HG03432 (cell line): ENCODE results near the gene INSRR.

ENCODE experiments used
- ATAC-seq: cut with Tn5 transposase; IDR thresholded peaks from one replicate; pipeline ENCODE4 v1.9.1; 2021; ENCODE audit warnings: mild to moderate bottlenecking, moderate library complexity; ENCODE audit not compliant: unreplicated experiment

Gene INSRR

GRCh38 chr1:156876281-156876680 is 17.4 kb upstream of the INSRR start:
- no peak for ATAC-seq

GRCh38 chr1:156875341-156875615 is 16.4 kb upstream of the INSRR start:
- ATAC-seq, result no peak

GRCh38 chr1:156874572-156875340 is 15.8 kb upstream of the INSRR start:
- no peak for ATAC-seq

- no peak for ATAC-seq
Observed at GRCh38 chr1:156874142-156874541, 15.2 kb upstream of the INSRR start.

- ATAC-seq, result no peak
Observed at GRCh38 chr1:156873659-156874058, 14.7 kb upstream of the INSRR start.

- ATAC-seq, result no peak
Observed at GRCh38 chr1:156869455-156869854, 10.5 kb upstream of the INSRR start.

GRCh38 chr1:156868341-156868740 is 9.4 kb upstream of the INSRR start:
- ATAC-seq, result no peak

GRCh38 chr1:156866249-156866909 is 7.5 kb upstream of the INSRR start:
- no peak for ATAC-seq

GRCh38 chr1:156865865-156866248 is 6.9 kb upstream of the INSRR start:
- no peak for ATAC-seq

- ATAC-seq, result no peak
Observed at GRCh38 chr1:156865258-156865657, 6.3 kb upstream of the INSRR start.

GRCh38 chr1:156864796-156865195 is 5.9 kb upstream of the INSRR start:
- ATAC-seq, result no peak

GRCh38 chr1:156863631-156864030 is 4.7 kb upstream of the INSRR start:
- no peak for ATAC-seq

GRCh38 chr1:156862997-156863599 is 4.2 kb upstream of the INSRR start:
- ATAC-seq, result no peak

- ATAC-seq, result no peak
Observed at GRCh38 chr1:156862584-156862983, 3.7 kb upstream of the INSRR start.

GRCh38 chr1:156860628-156861423 is 1.9 kb upstream of the INSRR start, which contains the start of gene NTRK1:
TSS of gene NTRK1 (plus strand) at chr1:156860865. CDS start at chr1:156860935, 70 bp downstream.
- ATAC-seq, result no peak

GRCh38 chr1:156860113-156860627 is 1.3 kb upstream of the INSRR start:
- ATAC-seq, result peak; percentile 62

GRCh38 chr1:156859523-156860112 is 701 bp upstream of the INSRR start:
- ATAC-seq, result peak; percentile 36

GRCh38 chr1:156858555-156858956 is 361 bp downstream of the INSRR start:
- ATAC-seq, result no peak

- ATAC-seq, result no peak
Observed at GRCh38 chr1:156857532-156857931, 1.4 kb downstream of the INSRR start.

GRCh38 chr1:156856282-156856785 is 2.6 kb downstream of the INSRR start:
- ATAC-seq, result no peak

GRCh38 chr1:156854634-156855033 is 4.3 kb downstream of the INSRR start:
- no peak for ATAC-seq
